Superior temporal gyrus (tissue), 1 donor: Measurements from ENCODE around the gene PRAME.
"Not testable (repeated sequence)": the region's sequence is repeated elsewhere in the genome, so short reads cannot be mapped to it uniquely, and the experiment has no call there.

Source experiments
- DNase-seq: peaks from one replicate; pipeline ENCODE4 v3.0.0-alpha.2; 2016; ENCODE audit errors: extremely low spot score

Gene PRAME

GRCh38 chr22:22558972-22559603 is at the start of gene PRAME:
Gene PRAME (minus strand): TSS chr22:22559265. CDS start chr22:22556832, 2,433 bp downstream.
- no peak for DNase-seq

GRCh38 chr22:22608022-22608421 is 49.0 kb upstream of the PRAME start:
- DNase-seq: not testable (repeated sequence)

- no peak for DNase-seq
These were observed 46.0 kb upstream of the PRAME start for GRCh38 chr22:22605074-22605404.

GRCh38 chr22:22604326-22605073 is 45.4 kb upstream of the PRAME start:
- no peak for DNase-seq

GRCh38 chr22:22603470-22603947 is 44.4 kb upstream of the PRAME start:
- DNase-seq: no peak

- no peak for DNase-seq
These were observed 41.6 kb upstream of the PRAME start for GRCh38 chr22:22600531-22601261.

GRCh38 chr22:22599248-22599647 is 40.2 kb upstream of the PRAME start:
- DNase-seq: no peak

GRCh38 chr22:22598144-22598543 is 39.1 kb upstream of the PRAME start:
- no peak for DNase-seq

- no peak for DNase-seq
These were observed 36.2 kb upstream of the PRAME start for GRCh38 chr22:22595001-22595835.

GRCh38 chr22:22593964-22594656 is 35.0 kb upstream of the PRAME start:
- DNase-seq: no peak

GRCh38 chr22:22593250-22593649 is 34.2 kb upstream of the PRAME start:
- DNase-seq: no peak

- no peak for DNase-seq
These were observed 32.6 kb upstream of the PRAME start for GRCh38 chr22:22591348-22592299.

GRCh38 chr22:22590136-22590891 is 31.2 kb upstream of the PRAME start:
- no peak for DNase-seq

GRCh38 chr22:22588485-22589164 is 29.6 kb upstream of the PRAME start:
- no peak for DNase-seq

GRCh38 chr22:22587577-22588188 is 28.6 kb upstream of the PRAME start:
- DNase-seq: no peak

- no peak for DNase-seq
These were observed 25.7 kb upstream of the PRAME start for GRCh38 chr22:22584722-22585121.

GRCh38 chr22:22583030-22583429 is 24.0 kb upstream of the PRAME start:
- no peak for DNase-seq

GRCh38 chr22:22581524-22581923 is 22.5 kb upstream of the PRAME start:
- not testable (repeated sequence) for DNase-seq
